Mesenchymal stem cell (in vitro differentiated cells and primary cell): ENCODE measurements around the gene XRCC4.

ENCODE experiments used
- DNase-seq: peaks from one replicate; pipeline ENCODE4 v3.0.0-alpha.2; 2013
- H2AFZ ChIP-seq: one replicate; pipeline ENCODE4 v1.6.1; 2013; ENCODE audit warnings: low read depth, mild to moderate bottlenecking, control low read depth, inconsistent platforms, low read length, moderate library complexity
- H2AK5ac ChIP-seq: 2 replicates; pipeline ENCODE4 v1.6.1; 2013; ENCODE audit warnings: low read length, moderate library complexity, mild to moderate bottlenecking, inconsistent platforms; ENCODE audit not compliant: severe bottlenecking
- H2BK120ac ChIP-seq: one replicate; pipeline ENCODE4 v1.6.1; 2013; ENCODE audit warnings: low read depth, mild to moderate bottlenecking, inconsistent platforms, low read length, moderate library complexity
- H2BK12ac ChIP-seq, 2 experiments: one replicate each; pipeline ENCODE4 v1.6.1; 2013; ENCODE audit warnings: inconsistent platforms in 2 of 2, low read length in 2 of 2, mild to moderate bottlenecking in 2 of 2, moderate library complexity in 2 of 2, control low read depth in 1 of 2
- H2BK15ac ChIP-seq: one replicate; pipeline ENCODE4 v1.6.1; 2013; ENCODE audit warnings: mild to moderate bottlenecking, low read depth, inconsistent platforms; ENCODE audit not compliant: poor library complexity, severe bottlenecking
- H2BK5ac ChIP-seq: 2 replicates; pipeline ENCODE4 v1.6.1; 2013; ENCODE audit warnings: low read depth, mild to moderate bottlenecking, low read length, control low read depth, inconsistent platforms; ENCODE audit not compliant: poor library complexity, severe bottlenecking
- H3K14ac ChIP-seq, 2 experiments: one replicate each; pipeline ENCODE4 v1.6.1; 2013; ENCODE audit warnings: inconsistent platforms in 2 of 2, low read length in 2 of 2, control low read depth in 1 of 2, mild to moderate bottlenecking in 1 of 2, moderate library complexity in 1 of 2
- H3K18ac ChIP-seq, 2 experiments: one replicate each; pipeline ENCODE4 v1.6.1; 2013; ENCODE audit warnings: inconsistent platforms in 2 of 2, low read length in 2 of 2, control low read depth in 1 of 2, low read depth in 1 of 2, mild to moderate bottlenecking in 1 of 2
- H3K23ac ChIP-seq, 2 experiments: one replicate each; pipeline ENCODE4 v1.6.1; 2013; ENCODE audit warnings: inconsistent platforms in 2 of 2, low read length in 2 of 2, mild to moderate bottlenecking in 2 of 2, moderate library complexity in 2 of 2, control low read depth in 1 of 2
- H3K27ac ChIP-seq: 2 replicates; pipeline ENCODE4 v1.5.1; 2013; ENCODE audit warnings: mild to moderate bottlenecking, moderate library complexity, low read length, control low read depth, inconsistent platforms; ENCODE audit not compliant: poor library complexity, severe bottlenecking
- H3K27me3 ChIP-seq, 2 experiments: 2 replicates each; pipeline versions ENCODE4 v1.6.1 to v1.7.0; 2013; ENCODE audit warnings: low read length in 2 of 2, mild to moderate bottlenecking in 2 of 2, moderate library complexity in 2 of 2, control low read depth in 1 of 2, inconsistent platforms in 1 of 2; ENCODE audit not compliant: control insufficient read depth in 1 of 2, insufficient read depth in 1 of 2
- H3K36me3 ChIP-seq, 2 experiments: 2 replicates each; pipeline versions ENCODE4 v1.6.1 to v1.7.0; 2013; ENCODE audit warnings: low read length in 2 of 2, control low read depth in 1 of 2, inconsistent platforms in 1 of 2, low read depth in 1 of 2, mild to moderate bottlenecking in 1 of 2; ENCODE audit not compliant: insufficient read depth in 2 of 2, control insufficient read depth in 1 of 2
- H3K4ac ChIP-seq, 2 experiments: one replicate each; pipeline ENCODE4 v1.6.1; 2013; ENCODE audit warnings: inconsistent platforms in 2 of 2, low read length in 2 of 2, mild to moderate bottlenecking in 2 of 2, moderate library complexity in 2 of 2, control low read depth in 1 of 2, low read depth in 1 of 2
- H3K4me1 ChIP-seq: 2 replicates; pipeline ENCODE4 v1.6.1; 2013; ENCODE audit warnings: low read depth, low read length, control low read depth; ENCODE audit not compliant: control insufficient read depth, insufficient read depth
- H3K4me2 ChIP-seq: 2 replicates; pipeline ENCODE4 v1.6.1; 2013; ENCODE audit warnings: low read length, mild to moderate bottlenecking, inconsistent platforms; ENCODE audit not compliant: poor library complexity, severe bottlenecking
- H3K4me3 ChIP-seq, 2 experiments: 2 replicates each; pipeline versions ENCODE4 v1.5.1 to v1.7.0; 2013; ENCODE audit warnings: low read length in 2 of 2, mild to moderate bottlenecking in 2 of 2, control low read depth in 1 of 2, low read depth in 1 of 2; ENCODE audit not compliant: insufficient read depth in 1 of 2
- H3K79me1 ChIP-seq: replicated peaks from 2 replicates; pipeline ENCODE4 v1.6.1; 2013; ENCODE audit warnings: mild to moderate bottlenecking, control low read depth, low read length, inconsistent platforms; ENCODE audit not compliant: poor library complexity, severe bottlenecking
- H3K9ac ChIP-seq: 2 replicates; pipeline ENCODE4 v1.7.0; 2013; ENCODE audit warnings: mild to moderate bottlenecking, low read length, moderate library complexity
- H3K9me3 ChIP-seq: 2 replicates; pipeline ENCODE4 v1.7.0; 2013; ENCODE audit warnings: mild to moderate bottlenecking, low read length; ENCODE audit not compliant: control insufficient read depth
- H4K8ac ChIP-seq: one replicate; pipeline ENCODE4 v1.6.1; 2013; ENCODE audit warnings: inconsistent platforms, mild to moderate bottlenecking, low read length, moderate library complexity
- H4K91ac ChIP-seq: one replicate; pipeline ENCODE4 v1.6.1; 2013; ENCODE audit warnings: mild to moderate bottlenecking, low read length, inconsistent platforms
- WGBS: methylation state at CpG from one replicate; pipeline ENCODE4 v1.1.7; 2013; ENCODE audit warnings: mixed read lengths; 5-methylcytosine and 5-hydroxymethylcytosine counted together

XRCC4 gene

GRCh38 chr5:83246071-83246470 is 168.7 kb downstream of the XRCC4 start:
- Histone ChIP-seq H2AFZ (no peak overlapping the region), H3K4me2 (no peak overlapping the region), H3K4me1 (no peaks in the 10 kb centered on the region), H2BK15ac (no peak overlapping the region), H3K9ac (no peak overlapping the region), H3K27me3 (no peaks in the 10 kb centered on the region), H3K36me3 (no peaks in the 10 kb centered on the region), H3K9me3 (no peaks in the 10 kb centered on the region), H2BK5ac (no peak overlapping the region), H2BK12ac (no peak overlapping the region), H3K4ac (no peak overlapping the region), H3K14ac (no peak overlapping the region), H4K8ac (no peak overlapping the region), H3K4me3 (no peak overlapping the region), H3K23ac (no peak overlapping the region), H2AK5ac (no peak overlapping the region), H3K79me1 (no peaks in the 10 kb centered on the region), H3K27ac (no peak overlapping the region), H3K18ac (no peak overlapping the region), H2BK120ac (no peak overlapping the region), H4K91ac (no peak overlapping the region)
- DNase-seq, result no peak
- no CpG with 5 or more reads among the region's 1 CpG for WGBS

- DNase-seq, result no peak
- Histone ChIP-seq H2BK5ac (no peak overlapping the region), H3K18ac (no peak overlapping the region), H4K91ac (no peak overlapping the region), H3K27ac (no peak overlapping the region), H2AK5ac (no peak overlapping the region), H2BK12ac (no peak overlapping the region), H3K4me2 (no peak overlapping the region), H3K9me3 (no peaks in the 10 kb centered on the region), H3K23ac (no peak overlapping the region), H3K79me1 (no peaks in the 10 kb centered on the region), H2BK15ac (no peak overlapping the region), H2BK120ac (no peak overlapping the region), H3K27me3 (no peaks in the 10 kb centered on the region), H3K14ac (no peak overlapping the region), H3K4me3 (peak overlapping the region in 1 of 2 experiments; percentile 2), H3K36me3 (no peaks in the 10 kb centered on the region), H3K4ac (no peak overlapping the region), H4K8ac (no peak overlapping the region), H3K4me1 (no peaks in the 10 kb centered on the region), H3K9ac (peak overlapping the region; percentile 69), H2AFZ (no peak overlapping the region)
- WGBS, result 100% methylated on average over 2 of the region's 4 CpGs
Observed at GRCh38 chr5:83249156-83249555, 171.8 kb downstream of the XRCC4 start.

GRCh38 chr5:83251849-83252248 is 174.5 kb downstream of the XRCC4 start:
- H3K14ac ChIP-seq, result no peak overlapping the region
- no peak overlapping the region for H2BK15ac ChIP-seq
- no peak overlapping the region for H3K23ac ChIP-seq
- H4K91ac ChIP-seq, result no peak overlapping the region
- H3K4me3 ChIP-seq, result no peak overlapping the region
- no peak overlapping the region for H3K4me2 ChIP-seq
- no peaks in the 10 kb centered on the region for H3K27me3 ChIP-seq
- H3K79me1 ChIP-seq, result no peaks in the 10 kb centered on the region
- no peak overlapping the region for H3K27ac ChIP-seq
- H3K18ac ChIP-seq, result no peak overlapping the region
- H3K9ac ChIP-seq, result no peak overlapping the region
- H3K36me3 ChIP-seq, result no peaks in the 10 kb centered on the region
- no peak overlapping the region for H2BK12ac ChIP-seq
- 93% methylated on average over 1 of the region's 1 CpG for WGBS
- H2AFZ ChIP-seq, result no peak overlapping the region
- no peak for DNase-seq
- no peak overlapping the region for H2BK5ac ChIP-seq
- H3K9me3 ChIP-seq, result no peaks in the 10 kb centered on the region
- H2AK5ac ChIP-seq, result no peak overlapping the region
- H3K4ac ChIP-seq, result no peak overlapping the region
- no peak overlapping the region for H4K8ac ChIP-seq
- no peaks in the 10 kb centered on the region for H3K4me1 ChIP-seq
- H2BK120ac ChIP-seq, result no peak overlapping the region

GRCh38 chr5:83253720-83254119 is 176.4 kb downstream of the XRCC4 start:
- H3K36me3 ChIP-seq, result no peaks in the 10 kb centered on the region
- H3K18ac ChIP-seq, result no peak overlapping the region
- H3K4me2 ChIP-seq, result no peak overlapping the region
- no CpG with 5 or more reads among the region's 2 CpGs for WGBS
- no peak overlapping the region for H3K14ac ChIP-seq
- no peak for DNase-seq
- H2BK5ac ChIP-seq, result no peak overlapping the region
- H3K79me1 ChIP-seq, result no peaks in the 10 kb centered on the region
- H3K27ac ChIP-seq, result no peak overlapping the region
- H3K4me1 ChIP-seq, result no peaks in the 10 kb centered on the region
- no peak overlapping the region for H4K8ac ChIP-seq
- H2BK15ac ChIP-seq, result no peak overlapping the region
- no peaks in the 10 kb centered on the region for H3K9me3 ChIP-seq
- no peak overlapping the region for H3K23ac ChIP-seq
- no peak overlapping the region for H2AK5ac ChIP-seq
- no peak overlapping the region for H3K9ac ChIP-seq
- no peak overlapping the region for H2BK12ac ChIP-seq
- no peak overlapping the region for H3K4ac ChIP-seq
- H4K91ac ChIP-seq, result no peak overlapping the region
- no peak overlapping the region for H2AFZ ChIP-seq
- H3K27me3 ChIP-seq, result no peaks in the 10 kb centered on the region
- no peak overlapping the region for H2BK120ac ChIP-seq
- H3K4me3 ChIP-seq, result no peak overlapping the region
